Breast epithelium (tissue), 3 donors: Measurements from ENCODE around the gene RTF2.

Experiments used
- CTCF ChIP-seq, 3 donors: fragments of 450-650 bp; IDR thresholded peaks; one replicate each; pipeline ENCODE4 v1.5.1; 2016 to 2017; ENCODE audit warnings: antibody characterized with exemption in 3 of 3, mild to moderate bottlenecking in 3 of 3, moderate library complexity in 3 of 3
- POLR2A ChIP-seq: fragments of 450-650 bp; IDR thresholded peaks from one replicate; pipeline ENCODE4 v1.6.1; 2016; ENCODE audit warnings: antibody characterized with exemption, mild to moderate bottlenecking, moderate library complexity

DNA sequence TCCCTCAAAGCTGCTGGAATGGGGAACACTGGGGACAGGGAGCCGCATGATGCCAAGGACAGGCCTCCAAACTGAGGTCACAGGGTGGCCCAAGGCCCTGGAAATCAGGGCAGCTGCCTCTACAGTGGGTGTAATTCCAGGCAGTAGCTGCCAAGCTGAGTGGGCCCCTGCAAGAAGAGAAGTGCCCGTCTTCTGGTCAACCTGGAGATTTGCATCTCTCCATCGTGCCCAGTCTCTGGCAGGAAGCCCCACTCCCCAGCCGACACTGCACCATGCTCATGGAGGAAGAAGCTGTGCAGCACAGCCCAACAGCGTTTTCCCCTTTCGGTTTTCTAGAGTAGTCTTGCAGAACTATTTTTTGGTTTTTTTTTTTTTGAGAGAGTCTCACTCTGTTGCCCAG is 53.9 kb downstream of the RTF2 start:
- no peak for TF ChIP-seq CTCF (IDR thresholded peaks at IDR 0.05)
- TF ChIP-seq POLR2A: no peak
